ENCODE data around the gene CDRT15. TPM values are rescaled to one million over a fixed set of nuclear protein-coding genes. Genes with fewer than 3 reads are reported as not detected.
"Not testable (repeated sequence)": the region's sequence is repeated elsewhere in the genome, so short reads cannot be mapped to it uniquely, and the experiment has no call there.

Gene CDRT15
- total RNA-seq: not detected

- not testable (repeated sequence) for H3K27me3 ChIP-seq; DNase-seq (ENCODE audit: low spot score in 2 of 2); H3K9me3 ChIP-seq; H3K36me3 ChIP-seq; H3K27ac ChIP-seq; H3K4me1 ChIP-seq; H3K4me3 ChIP-seq
- WGBS, 2 donors: 85 to 90% methylated on average over 10 to 11 of the region's 11 CpGs
These were observed at the start of gene CDRT15 for GRCh38 chr17:14236762-14237161. TSS of gene CDRT15 (minus strand) at chr17:14236862. CDS start at chr17:14236833, 29 bp downstream.

- H3K4me3 ChIP-seq: no peak overlapping the region
- WGBS, 2 donors: 70 to 71% methylated on average over 2 of the region's 2 CpGs
- TF ChIP-seq CTCF (IDR thresholded peaks at IDR 0.05): no peak
- no peak for TF ChIP-seq POLR2A (IDR thresholded peaks at IDR 0.05)
- TF ChIP-seq EP300 (IDR thresholded peaks at IDR 0.05): no peak
- DNase-seq (ENCODE audit: low spot score in 2 of 2): no peak
- H3K4me1 ChIP-seq: no peaks in the 10 kb centered on the region
- no peaks in the 10 kb centered on the region for H3K9me3 ChIP-seq
- no peaks in the 10 kb centered on the region for H3K36me3 ChIP-seq
- no peaks in the 10 kb centered on the region for H3K27me3 ChIP-seq
- H3K27ac ChIP-seq: no peak overlapping the region
These were observed 46.1 kb upstream of the CDRT15 start for GRCh38 chr17:14282726-14283125.

GRCh38 chr17:14281530-14281929, 44.9 kb upstream of the CDRT15 start:
- Histone ChIP-seq H3K9me3 (no peaks in the 10 kb centered on the region), H3K27me3 (no peaks in the 10 kb centered on the region), H3K27ac (no peak overlapping the region), H3K36me3 (no peaks in the 10 kb centered on the region), H3K4me3 (no peak overlapping the region), H3K4me1 (no peaks in the 10 kb centered on the region)
- TF ChIP-seq POLR2A (IDR thresholded peaks at IDR 0.05): no peak
- TF ChIP-seq EP300 (IDR thresholded peaks at IDR 0.05): no peak
- TF ChIP-seq CTCF (IDR thresholded peaks at IDR 0.05): no peak
- 70 to 85% methylated on average over 3 of the region's 3 CpGs for WGBS, 2 donors
- DNase-seq (ENCODE audit: low spot score in 2 of 2): no peak

- Histone ChIP-seq H3K27me3 (no peaks in the 10 kb centered on the region), H3K4me1 (no peaks in the 10 kb centered on the region), H3K4me3 (no peak overlapping the region), H3K9me3 (peaks cover 0 to 20% (median 2%) of the 10 kb centered on the region in 4 donors), H3K27ac (no peak overlapping the region), H3K36me3 (no peaks in the 10 kb centered on the region)
- no peak for DNase-seq (ENCODE audit: low spot score in 2 of 2)
- 65 to 66% methylated on average over 2 of the region's 2 CpGs for WGBS, 2 donors
- no peak for TF ChIP-seq POLR2A (IDR thresholded peaks at IDR 0.05)
- TF ChIP-seq CTCF (IDR thresholded peaks at IDR 0.05): no peak
- TF ChIP-seq EP300 (IDR thresholded peaks at IDR 0.05): no peak
These were observed 40.0 kb upstream of the CDRT15 start for GRCh38 chr17:14276535-14277250.

GRCh38 chr17:14270508-14270907, 33.8 kb upstream of the CDRT15 start:
- H3K4me1 ChIP-seq: no peaks in the 10 kb centered on the region
- TF ChIP-seq CTCF (IDR thresholded peaks at IDR 0.05) (no peak), EP300 (IDR thresholded peaks at IDR 0.05) (no peak), POLR2A (IDR thresholded peaks at IDR 0.05) (no peak)
- no peaks in the 10 kb centered on the region for H3K27me3 ChIP-seq
- no peaks in the 10 kb centered on the region for H3K36me3 ChIP-seq
- 79 to 85% methylated on average over 2 of the region's 2 CpGs for WGBS, 2 donors
- H3K27ac ChIP-seq: no peak overlapping the region
- no peak overlapping the region for H3K4me3 ChIP-seq
- peaks cover 0 to 16% (median 2%) of the 10 kb centered on the region in 4 donors for H3K9me3 ChIP-seq
- no peak for DNase-seq (ENCODE audit: low spot score in 2 of 2)

Measured in tibial nerve (tissue), 4 donors.